Stimulated activated CD8-positive, alpha-beta memory T cell treated with anti-CD3 and anti-CD28 coated beads, Interleukin-4, amount 100 ng/mL, for 4 hours (primary cell): Measurements from ENCODE around the gene ROR2.
"Not testable (repeated sequence)": the region's sequence is repeated elsewhere in the genome, so short reads cannot be mapped to it uniquely, and the experiment has no call there.

ENCODE experiments used
- DNase-seq, 2 donors: peaks; one replicate each; pipeline ENCODE4 v3.0.0-alpha.2; 2020; ENCODE audit warnings: low read depth in 2 of 2, low spot score in 1 of 2

Gene ROR2

GRCh38 chr9:91949946-91950664 is at the start of gene ROR2:
ROR2 (minus strand) TSS chr9:91950228.
- no peak for DNase-seq

GRCh38 chr9:91995000-91995655 is 45.1 kb upstream of the ROR2 start:
- no peak for DNase-seq

DNA sequence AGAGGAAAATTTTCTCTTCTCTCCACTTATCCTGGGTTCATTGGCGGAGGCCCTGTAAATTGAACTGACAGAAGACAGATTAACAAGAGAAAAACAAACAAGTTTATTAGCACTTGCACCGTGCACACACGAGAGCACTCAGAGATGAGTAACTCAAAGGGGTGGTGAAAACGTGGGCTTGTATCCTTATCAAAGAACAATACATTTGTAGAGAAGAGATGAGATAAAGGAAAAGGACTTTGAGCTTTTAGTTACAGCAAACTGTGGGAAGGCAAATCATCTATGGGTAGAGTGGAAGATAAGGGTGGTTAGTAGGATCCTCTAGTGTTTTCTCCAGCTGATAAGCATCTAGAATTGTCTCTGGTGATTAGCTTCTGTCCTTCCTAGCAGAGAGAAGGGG is 44.4 kb upstream of the ROR2 start:
- DNase-seq: no peak

GRCh38 chr9:91992461-91993041 is 42.5 kb upstream of the ROR2 start:
- no peak for DNase-seq

- DNase-seq: no peak
Measured at GRCh38 chr9:91991721-91992341, 41.8 kb upstream of the ROR2 start.

DNA sequence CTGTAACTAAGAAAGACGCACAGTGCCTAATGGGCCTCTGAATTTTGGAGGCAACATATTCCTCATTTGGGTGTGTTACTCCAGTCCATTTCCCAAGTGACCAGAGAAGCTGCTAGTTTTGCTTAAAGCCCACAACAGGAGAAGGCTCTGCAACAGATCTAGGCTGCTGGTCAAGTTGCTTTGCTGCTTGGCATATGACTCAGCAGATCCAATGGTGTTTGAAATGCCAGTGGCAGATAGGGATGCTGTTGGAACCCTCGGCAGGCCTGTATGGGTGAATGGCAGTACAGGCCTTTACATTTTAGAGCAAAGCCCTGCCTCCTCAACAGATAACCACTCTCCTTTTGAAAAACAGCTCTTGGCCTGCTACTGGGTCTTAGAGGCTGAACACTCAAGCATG is 36.2 kb upstream of the ROR2 start:
- no peak for DNase-seq

GRCh38 chr9:91985692-91986091 is 35.7 kb upstream of the ROR2 start:
- no peak for DNase-seq

DNA sequence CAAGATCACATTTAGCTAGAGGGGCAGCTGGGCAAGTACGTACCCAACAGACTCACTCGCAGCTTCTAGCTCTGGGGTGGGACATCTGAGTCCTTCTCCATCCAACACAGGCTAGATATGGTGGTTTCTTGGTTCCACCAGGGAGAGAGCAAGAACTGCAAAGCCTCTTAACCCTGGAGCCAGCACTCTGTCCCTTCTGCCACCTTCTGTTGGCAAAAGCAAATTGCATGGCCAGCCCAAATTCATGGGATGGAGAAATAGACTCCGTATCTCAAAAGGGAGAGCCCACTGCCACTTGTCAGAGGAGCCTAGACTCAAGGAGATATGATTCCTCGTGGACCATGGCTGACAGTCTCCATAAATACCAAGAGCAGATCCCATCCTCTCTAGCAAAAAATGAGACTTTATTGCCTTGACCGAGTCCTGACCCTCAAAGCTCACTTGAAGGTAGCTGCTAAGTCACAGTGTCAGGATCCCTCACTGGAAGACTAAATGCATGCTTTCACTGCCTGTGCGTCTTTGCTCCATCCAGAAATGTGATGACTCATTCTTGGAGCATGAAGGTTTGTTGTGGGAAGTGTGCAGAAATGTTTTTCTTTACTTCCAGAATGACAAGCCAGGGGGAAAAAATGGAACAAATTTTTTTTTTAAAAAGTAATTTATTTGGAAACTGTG is 28.8 kb upstream of the ROR2 start:
- no peak for DNase-seq

DNA sequence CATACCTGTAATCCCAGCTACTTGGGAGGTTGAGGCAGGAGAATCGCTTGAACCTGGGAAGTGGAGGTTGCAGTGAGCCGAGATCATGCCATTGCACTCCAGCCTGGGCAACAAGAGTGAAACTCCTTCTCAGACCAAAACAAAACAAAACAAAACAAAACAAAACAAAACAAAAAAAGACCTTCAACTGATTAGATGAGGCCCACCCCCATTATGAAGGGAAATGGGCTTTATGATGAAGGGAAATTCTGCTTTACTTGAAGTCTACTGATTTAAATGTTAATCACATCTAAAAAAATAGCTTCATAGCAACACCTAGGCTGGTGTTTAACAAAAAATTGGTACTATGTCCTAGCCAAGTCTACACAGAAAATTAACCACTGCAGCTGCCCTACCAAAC is 25.2 kb upstream of the ROR2 start:
- not testable (repeated sequence) for DNase-seq

GRCh38 chr9:91972711-91973110 is 22.7 kb upstream of the ROR2 start:
- no peak for DNase-seq

GRCh38 chr9:91972076-91972626 is 22.1 kb upstream of the ROR2 start:
- DNase-seq: no peak

- DNase-seq: no peak
Measured at GRCh38 chr9:91967259-91967658, 17.2 kb upstream of the ROR2 start.

GRCh38 chr9:91966503-91966902 is 16.5 kb upstream of the ROR2 start:
- no peak for DNase-seq

GRCh38 chr9:91963711-91964240 is 13.7 kb upstream of the ROR2 start:
- DNase-seq: no peak

DNA sequence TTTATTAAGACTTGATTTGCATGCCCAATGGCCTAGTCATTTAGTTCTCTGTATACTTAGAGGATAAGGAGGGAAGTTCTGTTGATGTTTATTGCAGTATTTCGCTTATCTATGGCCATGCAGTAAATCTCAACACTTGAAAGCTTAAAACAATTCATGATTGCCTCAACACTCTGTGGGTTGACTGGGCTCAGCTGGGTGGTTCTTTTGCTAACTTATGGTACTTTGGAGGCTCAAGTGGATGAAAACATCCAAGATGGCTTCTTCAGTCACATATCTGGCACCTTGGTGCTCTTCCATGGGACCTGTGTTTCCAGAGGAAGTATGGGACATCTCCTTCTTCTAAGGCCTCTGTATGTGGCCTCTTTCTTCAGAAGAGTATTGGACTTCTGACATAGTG is 10.3 kb upstream of the ROR2 start:
- no peak for DNase-seq

DNA sequence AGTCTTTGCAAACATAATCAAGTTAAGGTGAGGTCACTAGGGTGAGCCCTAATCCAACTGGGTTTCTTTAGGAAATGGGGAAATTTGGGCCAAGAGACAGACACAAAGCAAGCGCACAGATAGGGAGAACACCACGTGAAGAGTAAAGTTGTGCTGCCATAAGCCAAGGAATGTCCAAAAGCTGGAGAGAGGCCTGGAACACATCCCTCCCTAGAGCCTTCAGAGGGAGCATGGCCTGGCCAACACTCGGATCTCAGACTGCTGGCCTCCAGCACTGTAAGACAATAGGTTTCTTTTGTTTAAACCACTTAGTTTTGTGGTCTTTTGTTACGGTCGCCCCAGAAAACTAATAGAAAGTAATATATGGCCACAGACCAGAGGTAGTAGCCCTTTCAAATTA is 8.1 kb upstream of the ROR2 start:
- no peak for DNase-seq

DNA sequence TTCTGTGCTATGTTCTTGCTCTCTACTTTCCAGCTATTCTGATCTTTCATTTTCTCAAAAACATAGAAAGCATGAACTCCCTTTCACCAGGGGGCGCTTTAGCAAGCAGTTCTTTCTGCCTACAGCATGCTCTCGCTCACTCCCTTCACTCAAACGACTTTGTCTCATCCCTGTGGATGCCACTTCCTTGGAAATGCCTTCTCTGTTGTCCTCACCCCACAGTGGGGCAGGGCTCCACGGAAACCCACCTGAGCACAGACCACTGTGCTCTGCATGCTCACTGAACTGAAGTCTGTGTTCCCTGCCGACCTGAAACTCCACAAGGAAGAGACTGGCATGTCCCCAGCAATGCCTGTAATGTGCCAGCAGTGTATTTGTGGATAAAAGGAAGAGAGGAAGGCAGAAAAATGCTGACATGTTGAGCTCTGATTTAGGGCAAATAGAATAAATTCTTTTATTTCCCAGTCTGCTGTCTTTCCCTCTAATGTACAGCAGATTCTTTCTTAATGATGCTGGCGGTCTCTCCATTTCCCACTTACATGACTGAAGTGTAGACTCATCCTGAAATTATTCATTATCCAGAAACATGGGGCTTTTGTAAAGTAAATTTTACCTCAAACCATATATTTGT is 4.9 kb upstream of the ROR2 start:
- no peak for DNase-seq

- DNase-seq: no peak
Measured at GRCh38 chr9:91953718-91954117, 3.7 kb upstream of the ROR2 start.

GRCh38 chr9:91951944-91952520 is 2.0 kb upstream of the ROR2 start:
- DNase-seq: no peak

- no peak for DNase-seq
Measured at GRCh38 chr9:91949392-91949945, 559 bp downstream of the ROR2 start.
